ENCODE results near the gene FGFR4. TPM values are rescaled to one million over a fixed set of nuclear protein-coding genes. Genes with fewer than 3 reads are reported as not detected.

The FGFR4 gene
- 1.7 and 2.3 TPM in 2 replicates for total RNA-seq

GRCh38 chr5:177086654-177087397, at the start of gene FGFR4:
TSS of gene FGFR4 (plus strand) at chr5:177086915. CDS start at chr5:177089603, 2,688 bp downstream.

GRCh38 chr5:177133096-177133852, 46.6 kb downstream of the FGFR4 start, which contains the start of gene NSD1:
TSS of gene NSD1 (plus strand) at chr5:177133773. CDS start at chr5:177135104, 1,331 bp downstream.

Other genes with a start within 250 kb of the FGFR4 start
- gene HK3, start 187.6 kb upstream of the FGFR4 start, total RNA-seq = not detected in 2 replicates
- 19.7 and 21.1 TPM in 2 replicates for gene UIMC1, start 80.1 kb upstream of the FGFR4 start, total RNA-seq
- 11.2 and 12.1 TPM in 2 replicates for gene ZNF346, start 64.2 kb upstream of the FGFR4 start, total RNA-seq
- 25.9 and 28.7 TPM in 2 replicates for gene NSD1, start 46.9 kb downstream of the FGFR4 start, total RNA-seq
- gene RAB24, start 216.8 kb downstream of the FGFR4 start, total RNA-seq = 21.7 and 27.0 TPM in 2 replicates
- 237 TPM in 2 replicates for gene PRELID1, start 216.9 kb downstream of the FGFR4 start, total RNA-seq
- 32.0 and 68.0 TPM in 2 replicates for gene MXD3, start 225.0 kb downstream of the FGFR4 start, total RNA-seq